ENCODE results near the gene ENO2.
"Not testable (repeated sequence)": the region's sequence is repeated elsewhere in the genome, so short reads cannot be mapped to it uniquely, and the experiment has no call there.

ENO2 gene

DNA sequence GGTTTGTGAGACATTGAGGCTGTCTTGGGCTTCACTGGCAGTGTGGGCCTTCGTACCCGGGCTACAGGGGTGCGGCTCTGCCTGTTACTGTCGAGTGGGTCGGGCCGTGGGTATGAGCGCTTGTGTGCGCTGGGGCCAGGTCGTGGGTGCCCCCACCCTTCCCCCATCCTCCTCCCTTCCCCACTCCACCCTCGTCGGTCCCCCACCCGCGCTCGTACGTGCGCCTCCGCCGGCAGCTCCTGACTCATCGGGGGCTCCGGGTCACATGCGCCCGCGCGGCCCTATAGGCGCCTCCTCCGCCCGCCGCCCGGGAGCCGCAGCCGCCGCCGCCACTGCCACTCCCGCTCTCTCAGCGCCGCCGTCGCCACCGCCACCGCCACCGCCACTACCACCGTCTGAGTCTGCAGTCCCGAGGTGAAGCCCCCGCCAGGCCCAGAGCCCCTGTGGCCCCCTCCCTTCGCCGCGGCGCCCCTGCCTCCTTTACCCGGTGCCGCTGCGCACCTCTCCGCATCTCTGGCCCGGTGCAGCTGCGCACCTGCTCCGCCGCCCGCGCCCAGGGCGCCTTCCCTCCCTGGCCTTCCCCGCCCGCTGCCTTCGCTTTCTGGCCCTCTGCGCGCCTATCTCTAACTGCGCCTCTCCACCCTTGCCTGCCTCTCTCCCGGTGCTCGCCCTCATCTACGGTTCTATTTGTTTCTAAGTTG, at the start of gene ENO2:
ENO2 (plus strand) TSS at position 335 of the 701 bp plus-strand sequence. CDS start 1,253 bp downstream, outside the sequence.
- peak; percentile 83 for DNase-seq (ENCODE audit: low spot score)

DNA sequence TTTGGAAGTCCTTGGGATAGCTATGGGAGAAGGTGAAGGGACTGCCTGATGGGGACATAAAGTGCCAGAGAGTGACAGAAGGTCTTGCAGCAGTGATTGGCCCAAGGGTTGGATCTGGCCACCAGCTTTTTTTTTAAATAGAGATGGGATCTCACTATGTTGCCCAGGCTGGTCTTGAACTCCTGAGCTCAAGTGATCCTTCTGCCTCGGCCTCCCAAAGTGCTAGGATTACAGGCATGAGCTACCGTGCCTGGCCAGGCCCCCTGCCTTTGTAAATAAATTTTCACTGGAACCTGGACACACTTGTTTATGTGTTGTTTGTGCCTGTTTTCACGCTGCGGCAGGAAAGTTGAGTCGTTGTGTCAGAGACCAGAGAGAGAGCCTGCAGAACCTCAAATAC, 49.1 kb upstream of the ENO2 start:
- not testable (repeated sequence) for DNase-seq (ENCODE audit: low spot score)

DNA sequence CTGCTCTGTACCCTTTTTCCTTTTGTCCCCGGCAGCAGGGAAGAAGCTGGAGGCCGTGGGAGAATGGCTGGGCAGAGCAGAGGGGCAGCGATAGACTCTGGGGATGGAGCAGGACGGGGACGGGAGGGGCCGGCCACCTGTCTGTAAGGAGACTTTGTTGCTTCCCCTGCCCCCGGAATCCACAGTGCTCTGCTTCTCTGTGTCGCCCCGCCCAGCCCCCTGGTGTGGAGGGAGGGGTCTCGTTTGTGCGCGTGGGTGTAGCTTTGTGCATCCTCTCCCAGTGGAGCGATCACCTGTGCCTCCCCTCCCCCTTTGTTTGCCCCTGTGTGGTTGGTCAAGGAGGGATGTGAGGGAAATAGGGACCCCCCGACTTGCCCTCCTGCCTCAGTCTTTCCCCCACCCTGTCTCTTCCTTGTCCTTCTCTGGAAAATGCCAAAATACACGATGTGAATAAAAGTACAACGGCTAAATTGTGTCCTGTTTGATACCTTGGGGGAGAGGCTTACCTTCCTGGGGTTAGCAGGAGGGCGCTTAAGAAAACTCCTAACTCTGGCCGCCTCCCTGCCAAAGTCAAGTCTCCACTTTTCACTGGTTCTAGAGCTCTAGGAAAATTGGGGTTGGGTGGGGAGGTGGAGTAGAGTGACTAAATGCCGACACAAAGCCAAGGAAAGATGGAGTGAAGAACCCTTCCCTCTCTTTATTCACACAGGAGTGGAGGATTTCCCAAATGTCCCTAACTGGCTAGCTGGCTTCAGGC, 48.0 kb upstream of the ENO2 start:
- DNase-seq (ENCODE audit: low spot score): no peak

DNA sequence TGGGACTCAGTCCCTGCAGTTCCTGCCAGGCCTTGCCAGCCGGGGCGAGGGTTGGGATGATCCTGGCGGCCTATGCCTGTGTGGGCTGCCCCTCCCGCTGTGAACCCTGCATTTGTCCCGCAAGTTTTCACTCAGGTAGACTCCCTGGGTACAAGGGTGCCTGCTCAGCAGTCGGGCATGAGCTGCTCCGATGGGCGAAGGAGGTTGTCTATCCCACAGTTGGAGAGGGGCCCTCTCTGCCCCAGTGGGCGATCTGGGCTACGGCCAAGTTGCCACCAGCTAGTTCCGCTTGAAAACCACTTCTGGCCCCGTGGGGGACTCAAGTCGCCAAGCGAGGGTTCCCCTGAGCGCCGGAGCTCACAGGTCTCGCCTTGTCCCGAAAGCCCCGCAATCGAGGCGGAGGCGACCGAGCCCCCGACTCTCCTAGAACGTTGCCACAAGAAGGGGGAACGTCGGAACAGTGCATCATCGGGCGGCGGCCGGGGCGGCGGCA, 47.4 kb upstream of the ENO2 start:
- peak; percentile 33 for DNase-seq (ENCODE audit: low spot score)

DNA sequence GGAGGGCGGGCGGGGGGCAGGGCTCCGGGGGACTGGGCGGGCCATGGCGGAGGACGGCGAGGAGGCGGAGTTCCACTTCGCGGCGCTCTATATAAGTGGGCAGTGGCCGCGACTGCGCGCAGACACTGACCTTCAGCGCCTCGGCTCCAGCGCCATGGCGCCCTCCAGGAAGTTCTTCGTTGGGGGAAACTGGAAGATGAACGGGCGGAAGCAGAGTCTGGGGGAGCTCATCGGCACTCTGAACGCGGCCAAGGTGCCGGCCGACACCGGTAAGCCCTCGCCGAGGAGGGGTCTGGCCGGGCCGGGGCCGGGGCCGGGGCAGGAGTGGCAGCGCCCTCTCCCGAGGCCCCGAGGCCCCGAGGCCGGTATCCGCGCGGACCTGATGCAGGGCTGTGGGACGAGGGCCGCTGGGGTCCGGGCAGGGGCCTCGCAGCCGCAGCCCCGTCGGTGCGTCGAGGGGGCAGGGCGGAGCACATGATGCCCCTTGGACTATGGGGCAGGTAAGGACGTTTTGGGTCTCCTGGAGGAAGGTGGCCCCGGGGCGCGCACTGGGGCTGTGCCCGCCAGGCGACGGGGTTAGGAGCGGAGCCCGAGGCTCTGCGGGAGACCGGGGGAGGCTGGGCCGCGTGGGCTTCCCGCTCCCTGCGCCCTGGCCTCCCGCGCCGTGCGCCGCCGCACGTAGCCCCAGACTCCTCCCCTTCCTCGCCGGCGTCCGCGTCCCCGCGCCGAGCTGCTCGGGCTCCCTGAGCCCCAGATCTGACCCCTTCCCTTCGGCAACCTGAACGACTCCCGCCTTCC, 46.8 kb upstream of the ENO2 start, which contains the start of gene TPI1:
TPI1 (plus strand) TSS at position 119 of the 798 bp plus-strand sequence; CDS start at position 155, 36 bp downstream.
- DNase-seq (ENCODE audit: low spot score): peak; percentile 96

DNA sequence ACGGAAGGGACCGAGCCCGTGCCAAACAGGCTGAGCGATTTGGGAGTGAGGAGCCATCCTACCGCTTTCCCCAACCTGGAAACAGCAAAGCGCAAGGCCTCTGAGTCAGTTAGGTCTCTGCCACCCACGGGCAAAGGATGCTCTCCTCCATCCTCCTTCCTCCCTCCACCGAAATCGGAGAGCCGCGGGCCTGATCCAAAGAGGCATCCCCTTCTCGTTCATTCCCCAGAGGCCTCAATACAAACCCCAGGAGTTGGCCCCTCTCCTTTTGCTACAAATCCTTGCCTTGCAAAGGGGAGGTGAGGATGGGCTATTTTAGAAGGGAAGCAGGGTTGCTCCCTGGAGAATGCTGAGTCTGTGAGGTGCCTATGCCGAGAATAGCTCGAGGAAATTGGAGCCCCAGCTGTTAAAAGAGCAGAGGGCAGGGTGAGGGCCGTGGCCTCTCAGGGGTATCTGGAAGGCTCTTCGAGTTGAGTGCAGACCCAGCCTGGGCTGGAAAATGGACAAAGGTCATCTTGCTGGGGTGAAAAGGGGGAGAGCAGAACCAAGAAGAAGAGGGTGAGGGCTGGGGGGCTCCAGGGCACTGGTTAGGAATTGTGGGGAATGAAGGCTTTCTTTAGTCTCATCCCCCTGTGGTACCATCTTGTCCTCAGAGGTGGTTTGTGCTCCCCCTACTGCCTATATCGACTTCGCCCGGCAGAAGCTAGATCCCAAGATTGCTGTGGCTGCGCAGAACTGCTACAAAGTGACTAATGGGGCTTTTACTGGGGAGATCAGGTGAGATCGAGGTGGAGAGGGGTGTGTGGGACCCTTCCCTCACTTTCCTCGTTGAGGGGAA, 46.0 kb upstream of the ENO2 start:
- DNase-seq (ENCODE audit: low spot score): no peak

DNA sequence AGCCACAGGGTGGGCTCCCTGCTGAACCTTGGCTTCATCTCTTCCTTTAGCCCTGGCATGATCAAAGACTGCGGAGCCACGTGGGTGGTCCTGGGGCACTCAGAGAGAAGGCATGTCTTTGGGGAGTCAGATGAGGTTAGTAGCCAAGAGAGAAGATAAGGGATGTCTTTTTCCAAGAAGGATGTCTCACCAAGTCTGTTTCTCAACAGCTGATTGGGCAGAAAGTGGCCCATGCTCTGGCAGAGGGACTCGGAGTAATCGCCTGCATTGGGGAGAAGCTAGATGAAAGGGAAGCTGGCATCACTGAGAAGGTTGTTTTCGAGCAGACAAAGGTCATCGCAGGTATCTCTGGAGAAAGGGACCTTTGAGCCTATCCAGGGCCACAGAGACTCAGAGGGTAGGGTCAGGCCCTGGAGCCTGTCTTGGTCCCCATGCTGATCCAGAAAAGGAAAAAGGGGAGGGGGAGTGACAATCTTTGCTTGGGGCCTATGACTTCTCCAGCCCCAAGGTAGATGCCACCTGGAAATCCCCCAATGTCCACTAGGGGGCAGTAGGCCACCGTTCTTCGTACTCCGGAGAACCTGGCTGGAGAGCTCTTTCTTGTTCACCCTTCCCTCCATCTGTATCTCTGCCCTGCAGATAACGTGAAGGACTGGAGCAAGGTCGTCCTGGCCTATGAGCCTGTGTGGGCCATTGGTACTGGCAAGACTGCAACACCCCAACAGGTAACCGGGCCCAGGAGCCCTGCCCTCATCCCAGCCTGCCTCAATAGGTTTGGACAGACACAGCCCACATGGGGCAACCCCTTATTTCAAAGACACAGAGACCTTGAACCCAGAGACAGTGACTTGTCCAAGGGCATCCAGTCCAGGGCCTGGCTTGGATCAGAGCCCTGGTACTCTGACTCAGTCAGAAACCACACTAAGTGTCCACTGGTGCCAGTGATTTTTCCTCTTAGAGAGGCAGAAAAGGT, 45.0 kb upstream of the ENO2 start:
- DNase-seq (ENCODE audit: low spot score): peak; percentile 69

DNA sequence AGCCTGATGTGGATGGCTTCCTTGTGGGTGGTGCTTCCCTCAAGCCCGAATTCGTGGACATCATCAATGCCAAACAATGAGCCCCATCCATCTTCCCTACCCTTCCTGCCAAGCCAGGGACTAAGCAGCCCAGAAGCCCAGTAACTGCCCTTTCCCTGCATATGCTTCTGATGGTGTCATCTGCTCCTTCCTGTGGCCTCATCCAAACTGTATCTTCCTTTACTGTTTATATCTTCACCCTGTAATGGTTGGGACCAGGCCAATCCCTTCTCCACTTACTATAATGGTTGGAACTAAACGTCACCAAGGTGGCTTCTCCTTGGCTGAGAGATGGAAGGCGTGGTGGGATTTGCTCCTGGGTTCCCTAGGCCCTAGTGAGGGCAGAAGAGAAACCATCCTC, 44.1 kb upstream of the ENO2 start:
- DNase-seq (ENCODE audit: low spot score): not testable (repeated sequence)

DNA sequence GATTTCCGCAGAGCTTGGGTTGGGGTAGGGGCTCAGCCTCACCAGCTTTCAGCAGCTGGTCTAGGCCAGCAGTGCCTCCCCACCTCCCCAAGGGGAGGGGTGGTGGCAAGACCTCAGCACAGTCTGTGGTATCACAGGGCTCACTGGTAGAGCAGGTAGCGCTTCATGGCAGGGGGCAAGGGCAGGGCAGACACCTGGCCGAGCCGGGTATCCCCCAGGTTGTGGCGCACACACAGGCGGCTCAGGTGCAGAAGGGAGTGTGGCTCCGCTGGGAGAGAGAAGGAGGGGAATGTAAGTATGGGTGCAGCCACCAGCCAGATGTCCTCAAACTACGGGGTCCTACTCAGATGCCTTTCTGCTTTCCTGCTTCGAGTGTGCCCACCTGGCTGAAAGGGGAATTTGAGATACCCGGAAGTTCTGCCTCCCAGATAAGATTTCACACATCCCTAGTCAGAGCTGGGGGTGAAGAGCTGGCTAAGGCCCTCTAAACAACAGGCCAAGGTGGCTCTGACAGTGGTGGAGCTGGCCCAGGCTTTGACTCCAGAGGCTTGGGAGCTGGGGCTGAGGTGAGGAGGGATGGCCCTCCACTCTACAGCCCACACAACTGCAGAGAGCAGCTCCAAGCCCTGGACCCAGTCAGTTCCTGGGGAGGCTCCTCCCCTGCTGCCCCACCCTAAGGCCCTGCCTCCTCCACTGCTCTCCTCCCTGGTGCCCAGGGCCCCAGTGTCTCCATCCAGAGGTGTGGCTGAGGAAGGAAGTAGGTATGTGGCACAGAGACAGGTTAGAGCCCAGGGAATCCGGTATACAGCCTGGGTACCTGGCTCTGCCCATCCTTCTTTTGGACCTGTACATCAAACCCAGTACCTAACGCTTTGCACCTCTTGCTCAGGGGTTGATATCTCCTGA, 43.1 kb upstream of the ENO2 start:
- peak; percentile 60 for DNase-seq (ENCODE audit: low spot score)

DNA sequence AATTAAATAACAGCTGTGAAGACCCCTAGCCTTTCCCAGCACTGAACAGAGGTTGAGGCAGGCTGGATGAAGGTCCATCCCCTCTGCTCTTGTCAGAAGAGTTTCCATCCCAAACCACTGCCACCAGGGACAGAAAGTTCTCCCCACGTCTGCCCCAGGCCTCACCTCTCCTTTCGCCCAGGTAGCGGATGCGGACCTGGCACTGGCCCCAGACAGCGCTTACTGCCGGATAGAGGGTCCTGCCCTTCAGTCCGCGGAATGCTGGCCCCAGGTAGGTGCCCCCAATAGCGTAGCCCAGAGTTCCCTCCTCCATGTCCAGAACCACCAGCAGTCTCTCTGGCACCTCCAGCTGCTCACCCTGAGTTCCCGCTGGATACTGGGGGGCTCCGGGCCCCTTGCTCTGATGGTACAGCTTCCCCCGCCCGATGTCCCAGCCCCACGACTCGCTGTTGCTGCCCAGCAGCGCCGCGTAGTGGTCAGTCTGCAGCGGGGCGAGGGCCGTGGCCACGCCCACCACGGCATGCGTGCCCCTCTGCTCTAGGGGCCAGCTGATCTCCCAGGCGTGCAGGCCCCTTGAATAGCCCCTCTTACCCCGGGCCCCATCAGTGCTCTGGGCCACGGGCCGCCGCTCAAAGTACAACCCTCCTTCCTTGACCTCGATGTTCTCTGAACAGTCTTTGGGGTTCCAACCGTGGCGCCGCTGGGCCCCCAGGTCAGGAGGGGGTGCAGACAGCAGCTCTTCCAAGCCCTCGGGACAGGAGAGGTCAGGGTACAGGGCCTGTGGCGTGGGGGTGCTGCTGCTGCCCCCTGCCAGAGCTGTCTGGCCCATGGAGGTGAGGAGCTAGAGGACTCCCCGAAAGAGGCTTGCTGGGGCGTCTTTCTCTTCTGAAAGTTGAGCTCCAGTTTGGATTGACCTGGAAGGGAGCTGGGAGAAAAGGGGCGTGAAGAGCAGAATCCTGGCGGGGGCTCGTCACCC, 42.0 kb upstream of the ENO2 start:
- DNase-seq (ENCODE audit: low spot score): peak; percentile 90

DNA sequence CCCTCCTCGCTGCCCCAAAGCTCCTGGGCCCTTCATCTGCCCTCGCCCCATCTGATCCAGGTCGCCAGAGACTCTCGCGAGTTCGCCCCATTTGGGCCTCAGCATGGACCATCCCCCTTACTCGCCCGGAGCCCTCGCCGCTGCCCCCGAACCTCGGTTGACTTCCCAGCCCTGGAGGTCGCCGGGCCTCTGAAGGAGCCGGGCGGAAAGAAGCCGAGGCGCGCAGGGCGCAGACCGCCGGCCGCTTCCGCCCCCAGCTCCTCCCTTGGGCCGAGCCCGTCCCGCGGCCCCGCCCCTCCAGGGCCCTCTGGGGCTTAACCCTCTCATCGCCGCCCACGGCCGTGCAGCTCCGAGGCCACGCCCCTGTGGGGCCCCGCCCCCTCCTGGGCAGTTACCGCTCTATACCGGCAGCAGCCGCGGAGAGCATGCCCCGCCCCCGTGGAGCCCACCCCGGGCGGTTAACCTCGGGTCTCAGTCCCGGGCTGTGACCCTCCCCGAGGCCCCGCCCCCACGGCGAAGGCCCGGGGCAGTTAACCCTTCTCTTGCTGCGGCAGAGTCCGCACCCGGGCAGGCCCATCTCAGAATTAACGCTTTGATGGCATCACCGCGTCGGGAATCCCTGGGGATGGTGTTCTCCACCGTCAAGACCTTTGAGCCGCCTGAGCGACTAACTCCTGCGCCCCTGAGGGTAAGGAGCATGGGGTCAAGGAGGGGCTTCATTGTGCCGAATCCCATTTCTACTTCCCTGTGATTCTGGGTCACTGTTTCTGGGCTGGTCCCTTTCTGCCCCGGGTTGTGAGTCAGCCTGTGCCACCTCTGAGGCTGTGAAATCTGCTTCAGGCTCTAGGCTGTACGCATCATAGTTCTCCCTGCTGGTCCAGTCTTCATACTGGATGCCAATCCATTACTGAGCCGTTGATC, 41.0 kb upstream of the ENO2 start, which contains the start of gene SPSB2:
SPSB2 (minus strand) TSS at position 210 of the 921 bp plus-strand sequence. CDS start 402 bp downstream, outside the sequence.
- DNase-seq (ENCODE audit: low spot score): peak; percentile 98

DNA sequence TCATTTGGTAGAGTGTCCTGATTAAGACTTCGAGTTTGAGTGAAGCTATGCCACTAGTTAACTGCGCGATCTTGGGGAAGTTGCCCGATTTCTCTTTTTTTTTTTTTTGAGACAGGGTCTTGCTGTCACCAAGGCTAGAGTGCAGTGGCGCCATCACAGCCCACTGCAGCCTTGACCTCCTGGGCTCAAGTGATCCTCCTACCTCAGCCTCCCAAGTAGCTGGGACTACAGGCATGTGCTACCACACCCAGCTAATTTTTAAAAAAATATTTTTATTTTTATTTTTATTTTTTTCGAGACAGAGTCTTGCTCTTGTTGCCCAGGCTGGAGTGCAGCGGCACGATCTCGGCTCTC, 40.4 kb upstream of the ENO2 start:
- not testable (repeated sequence) for DNase-seq (ENCODE audit: low spot score)

DNA sequence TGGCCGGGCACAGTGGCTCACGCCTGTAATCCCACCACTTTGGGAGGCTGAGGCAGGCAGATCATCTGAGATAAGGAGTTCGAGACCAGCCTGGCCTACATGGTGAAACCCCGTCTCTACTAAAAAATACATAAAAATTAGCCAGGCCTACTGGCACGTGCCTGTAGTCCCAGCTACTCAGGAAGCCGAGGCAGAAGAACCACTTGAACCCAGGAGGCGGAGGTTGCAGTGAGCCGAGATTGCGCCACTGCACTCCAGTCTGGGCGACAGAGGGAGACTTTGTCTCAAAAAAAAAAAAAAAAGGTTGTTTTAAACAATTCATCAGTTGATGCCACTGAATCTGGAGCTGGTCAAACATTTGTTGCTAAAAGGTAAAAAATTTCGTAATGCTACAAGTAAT, 34.6 kb upstream of the ENO2 start:
- not testable (repeated sequence) for DNase-seq (ENCODE audit: low spot score)

DNA sequence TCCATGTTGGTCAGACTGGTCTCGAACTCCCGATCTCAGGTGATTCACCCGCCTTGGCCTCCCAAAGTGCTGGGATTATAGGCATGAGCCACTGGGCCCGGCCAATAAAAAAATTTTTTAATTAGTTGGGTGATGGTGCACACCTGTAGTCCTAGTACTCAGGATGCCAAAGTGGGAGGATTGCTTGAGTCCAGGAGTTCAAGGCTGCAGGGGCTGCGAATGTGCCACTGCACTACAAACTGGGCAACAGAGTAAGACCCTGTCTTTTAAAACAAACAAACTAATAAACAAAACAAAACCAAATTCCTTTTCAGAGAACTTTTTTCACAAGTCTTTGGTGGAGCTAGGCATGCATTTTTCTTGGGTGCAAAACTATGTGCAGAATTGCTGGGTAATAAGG, 31.1 kb upstream of the ENO2 start:
- no peak for DNase-seq (ENCODE audit: low spot score)

DNA sequence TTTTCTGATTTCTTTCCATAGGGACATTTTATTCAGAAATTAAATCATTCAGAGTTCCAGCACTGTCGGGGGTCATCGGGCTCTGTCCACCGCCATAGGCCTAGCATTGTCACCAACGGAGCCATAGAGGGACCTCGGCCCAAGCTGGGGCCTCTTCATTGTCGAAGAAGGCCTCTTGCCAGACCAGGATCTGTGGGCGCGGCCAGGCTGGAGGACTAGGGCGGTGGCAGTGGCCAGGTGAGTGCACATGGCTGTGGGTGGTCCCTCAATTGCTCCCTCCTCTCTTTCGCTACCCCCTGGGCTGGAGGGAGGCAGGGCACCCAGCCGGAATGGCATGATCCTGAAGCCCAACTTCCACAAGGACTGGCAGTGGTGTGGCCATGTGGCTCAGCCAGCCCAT, 30.7 kb upstream of the ENO2 start:
- no peak for DNase-seq (ENCODE audit: low spot score)

DNA sequence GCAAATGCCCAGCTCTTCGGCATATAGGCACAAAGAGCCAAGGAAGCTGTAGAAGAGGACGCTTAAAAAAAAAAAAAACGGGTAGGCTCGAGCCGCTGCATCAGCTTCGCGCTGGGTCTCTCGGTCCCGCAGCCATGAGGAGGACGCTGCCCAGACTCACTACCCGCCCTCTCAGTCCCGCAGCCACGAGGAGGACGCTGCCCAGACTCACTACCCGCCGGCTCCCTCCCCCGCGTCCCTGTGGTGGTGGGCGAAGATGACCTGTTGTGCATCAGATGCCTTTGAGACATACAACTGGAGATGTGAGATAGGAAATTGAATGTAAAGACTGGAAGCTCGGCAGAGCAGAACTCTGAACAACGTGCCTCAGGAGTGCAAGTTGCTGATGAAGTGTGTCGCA, 29.8 kb upstream of the ENO2 start:
- DNase-seq (ENCODE audit: low spot score): no peak

Data from GM03348 (cell line).